Measurements from ENCODE around the gene IDUA. TPM values are rescaled to one million over a fixed set of nuclear protein-coding genes. Genes with fewer than 3 reads are reported as not detected.
A peak's percentile ranks its signal among the peaks of the same experiment; 100 is the strongest.

Gene IDUA
- total and polyA plus RNA-seq, 8 donors = 8.8 to 278 (median 21.7) TPM

DNA sequence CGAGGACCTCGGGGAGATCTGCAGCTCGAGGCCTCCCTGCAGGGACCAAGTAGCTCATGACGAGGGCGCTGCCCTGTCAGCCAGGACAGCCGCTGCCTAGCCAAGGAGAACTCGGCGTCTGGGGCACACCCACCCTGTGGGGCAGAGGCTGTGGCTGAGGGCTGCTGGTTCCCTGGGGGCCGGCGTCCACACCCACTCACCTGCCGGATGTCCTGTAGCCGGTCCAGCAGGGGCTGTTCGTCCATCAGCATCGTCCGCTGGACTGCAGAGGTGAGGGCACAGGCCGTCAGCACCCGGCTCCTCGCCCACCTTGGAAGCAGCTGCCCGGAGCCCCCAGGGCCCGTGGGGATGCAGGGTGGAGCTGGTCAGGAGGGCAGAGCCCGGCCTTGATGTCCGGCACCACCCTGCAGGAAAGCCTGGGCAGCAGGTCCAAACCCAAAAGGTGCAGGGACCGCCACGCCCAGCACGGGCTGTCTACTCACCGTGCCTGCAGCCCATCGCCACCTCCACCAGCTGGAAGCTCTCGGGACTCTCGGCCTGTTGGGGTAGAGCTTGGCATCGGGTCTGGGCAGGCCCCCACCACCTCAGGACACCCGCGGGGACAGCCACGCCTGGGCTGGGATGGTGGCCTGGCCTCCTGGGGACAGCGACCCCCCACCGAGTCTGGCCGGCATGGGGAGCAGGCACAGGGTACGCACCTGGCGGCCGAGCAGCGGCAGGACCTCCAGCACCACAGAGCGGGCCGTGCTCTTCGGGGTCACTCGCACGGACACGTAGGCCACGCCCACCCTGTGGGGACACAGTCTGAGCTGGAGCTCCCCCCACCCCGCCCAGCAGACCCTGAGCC is 20.4 kb upstream of the IDUA start:
- Histone ChIP-seq H3K27me3 (peaks cover 0 to 16% (median 0%) of the 10 kb centered on the region in 3 donors), H3K4me1 (peaks cover 22 to 37% (median 30%) of the 10 kb centered on the region in 4 donors), H3K4me3 (no peak overlapping the region), H3K9me3 (no peaks in the 10 kb centered on the region), H3K36me3 (peaks cover 25 to 55% (median 49%) of the 10 kb centered on the region in 4 donors), H3K27ac (no peak overlapping the region)
- no peak for TF ChIP-seq POLR2A (IDR thresholded peaks at IDR 0.05)
- TF ChIP-seq, protein P1, sequence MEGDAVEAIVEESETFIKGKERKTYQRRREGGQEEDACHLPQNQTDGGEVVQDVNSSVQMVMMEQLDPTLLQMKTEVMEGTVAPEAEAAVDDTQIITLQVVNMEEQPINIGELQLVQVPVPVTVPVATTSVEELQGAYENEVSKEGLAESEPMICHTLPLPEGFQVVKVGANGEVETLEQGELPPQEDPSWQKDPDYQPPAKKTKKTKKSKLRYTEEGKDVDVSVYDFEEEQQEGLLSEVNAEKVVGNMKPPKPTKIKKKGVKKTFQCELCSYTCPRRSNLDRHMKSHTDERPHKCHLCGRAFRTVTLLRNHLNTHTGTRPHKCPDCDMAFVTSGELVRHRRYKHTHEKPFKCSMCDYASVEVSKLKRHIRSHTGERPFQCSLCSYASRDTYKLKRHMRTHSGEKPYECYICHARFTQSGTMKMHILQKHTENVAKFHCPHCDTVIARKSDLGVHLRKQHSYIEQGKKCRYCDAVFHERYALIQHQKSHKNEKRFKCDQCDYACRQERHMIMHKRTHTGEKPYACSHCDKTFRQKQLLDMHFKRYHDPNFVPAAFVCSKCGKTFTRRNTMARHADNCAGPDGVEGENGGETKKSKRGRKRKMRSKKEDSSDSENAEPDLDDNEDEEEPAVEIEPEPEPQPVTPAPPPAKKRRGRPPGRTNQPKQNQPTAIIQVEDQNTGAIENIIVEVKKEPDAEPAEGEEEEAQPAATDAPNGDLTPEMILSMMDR (IDR thresholded peaks at IDR 0.05) = no peak
- no peak for DNase-seq
- intact Hi-C loops (cut with DNase I; ENCODE audit: low total_unique reads) = no loop called here
- 83 to 92% (median 91%) methylated on average over 23 to 48 of the region's 48 CpGs for WGBS, 5 donors

DNA sequence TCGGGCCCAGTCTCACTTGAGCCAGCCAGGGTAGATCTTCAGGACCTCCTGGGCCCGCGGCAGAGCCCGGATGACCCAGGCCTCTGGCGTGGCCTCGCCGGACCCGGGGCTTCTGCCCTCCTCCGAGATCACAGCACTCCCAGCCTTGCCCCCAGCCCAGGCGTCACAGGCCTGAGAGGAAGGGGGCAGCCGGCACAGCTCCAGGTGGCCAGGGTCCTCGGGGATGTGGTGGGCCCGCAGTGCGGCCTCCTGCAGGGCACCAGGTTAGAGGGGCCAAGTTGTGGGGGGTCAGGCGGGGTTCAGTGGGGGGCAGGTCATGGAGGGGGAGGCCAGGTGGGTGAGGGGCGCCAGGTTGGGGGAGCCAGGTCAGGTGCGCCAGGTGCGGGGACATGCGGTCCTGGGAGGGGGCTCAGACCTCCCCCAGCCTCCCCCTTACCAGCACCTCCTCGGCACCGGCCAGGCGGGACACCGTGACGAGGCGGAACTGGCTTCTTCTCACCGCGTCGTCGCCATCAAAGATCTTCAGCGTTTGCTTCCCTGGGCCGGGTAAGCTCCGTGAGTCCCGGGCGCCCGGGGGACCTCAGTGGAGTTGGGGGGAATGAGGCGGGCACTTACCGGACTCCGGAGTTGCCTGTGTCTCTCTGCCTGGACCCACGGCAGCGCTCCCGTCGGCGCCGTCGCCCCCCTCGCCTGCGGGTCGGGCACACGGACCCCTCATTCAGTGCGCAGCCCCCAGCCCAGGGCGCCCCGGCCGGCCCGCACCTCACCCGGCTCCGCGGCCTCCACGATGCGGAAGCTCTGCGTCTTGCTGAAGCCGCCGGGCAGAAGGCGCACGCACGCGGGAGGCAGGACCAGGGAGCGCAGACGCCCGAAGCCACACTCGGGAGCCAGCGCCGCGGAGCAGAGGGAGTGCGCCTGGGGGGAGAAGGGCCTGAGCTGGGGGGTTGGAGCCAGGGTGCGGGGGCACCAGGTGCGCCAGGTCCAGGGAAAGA is 19.4 kb upstream of the IDUA start:
- TF ChIP-seq POLR2AphosphoS5 (IDR thresholded peaks at IDR 0.05) (no peak), EP300 (IDR thresholded peaks at IDR 0.05) (no peak), POLR2A (IDR thresholded peaks at IDR 0.05) (no peak)
- TF ChIP-seq, protein P1 (IDR thresholded peaks at IDR 0.05) = no peak
- Histone ChIP-seq H3K9me3 (no peaks in the 10 kb centered on the region), H3K4me3 (peak overlapping the region in 2 of 4 donors; percentile 12 to 16), H3K27me3 (peaks cover 0 to 16% (median 0%) of the 10 kb centered on the region in 3 donors), H3K36me3 (peaks cover 18 to 45% (median 40%) of the 10 kb centered on the region in 4 donors), H3K4me1 (peaks cover 31 to 46% (median 40%) of the 10 kb centered on the region in 4 donors), H3K27ac (no peak overlapping the region)
- intact Hi-C loops (cut with DNase I; ENCODE audit: low total_unique reads) = no loop called here
- WGBS, 5 donors = 35 to 56% (median 48%) methylated on average over 40 to 76 of the region's 76 CpGs
- peak in 1 of 2 donors; percentile 73 for DNase-seq

DNA sequence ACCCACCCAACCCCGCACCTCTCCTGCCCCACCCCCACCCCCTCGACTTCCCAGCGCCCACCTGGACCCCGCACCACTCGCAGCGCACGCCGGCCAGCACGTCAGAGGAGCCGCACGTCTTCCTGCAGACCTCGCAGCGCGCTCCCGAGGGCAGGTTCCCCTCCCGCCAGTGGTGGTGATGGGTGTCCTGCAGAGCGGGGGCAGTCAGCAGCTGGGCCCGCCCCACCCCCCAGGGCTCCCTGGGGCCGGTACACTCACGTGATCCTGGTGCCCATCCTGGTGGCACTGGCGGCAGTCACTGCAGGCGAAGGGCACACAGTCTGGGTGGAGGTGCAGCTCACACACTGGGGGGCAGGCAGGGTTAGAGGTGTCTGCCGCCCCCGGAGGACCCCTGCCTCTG is 18.6 kb upstream of the IDUA start:
- H3K36me3 ChIP-seq = peaks cover 18 to 38% (median 33%) of the 10 kb centered on the region in 4 donors
- no peaks in the 10 kb centered on the region for H3K9me3 ChIP-seq
- H3K27ac ChIP-seq = no peak overlapping the region
- 10 to 53% (median 23%) methylated on average over 3 to 24 of the region's 24 CpGs for WGBS, 5 donors
- H3K27me3 ChIP-seq = peaks cover 0 to 16% (median 0%) of the 10 kb centered on the region in 3 donors
- H3K4me1 ChIP-seq = peaks cover 35 to 52% (median 46%) of the 10 kb centered on the region in 4 donors
- peak overlapping the region in 1 of 4 donors; percentile 12 for H3K4me3 ChIP-seq
- intact Hi-C loops (cut with DNase I; ENCODE audit: low total_unique reads) = no loop called here
- DNase-seq = no peak
- TF ChIP-seq POLR2A (IDR thresholded peaks at IDR 0.05) = no peak
- TF ChIP-seq, protein P1 (IDR thresholded peaks at IDR 0.05) = no peak
- TF ChIP-seq EP300 (IDR thresholded peaks at IDR 0.05) = no peak
- no peak for TF ChIP-seq POLR2AphosphoS5 (IDR thresholded peaks at IDR 0.05)
